Adipocyte (in vitro differentiated cells): Measurements from ENCODE around the gene MBD6.
"Not testable (repeated sequence)": the region's sequence is repeated elsewhere in the genome, so short reads cannot be mapped to it uniquely, and the experiment has no call there.

Experiments
- DNase-seq: peaks from one replicate; pipeline ENCODE4 v3.0.0-alpha.2; 2015; ENCODE audit warnings: low read depth
- H3K27me3 ChIP-seq: replicated peaks from 2 replicates; pipeline ENCODE4 v1.7.0; 2013; ENCODE audit warnings: mild to moderate bottlenecking, low read length, moderate library complexity; ENCODE audit not compliant: control insufficient read depth, insufficient read depth
- H3K36me3 ChIP-seq: 2 replicates; pipeline ENCODE4 v1.7.0; 2013; ENCODE audit warnings: low read length, mild to moderate bottlenecking, moderate library complexity; ENCODE audit not compliant: control insufficient read depth, insufficient read depth, severe bottlenecking
- H3K4me1 ChIP-seq: 2 replicates; pipeline ENCODE4 v1.7.0; 2013; ENCODE audit warnings: mild to moderate bottlenecking, low read length, moderate library complexity; ENCODE audit not compliant: control insufficient read depth, insufficient read depth
- H3K4me3 ChIP-seq: 2 replicates; pipeline ENCODE4 v1.7.0; 2013; ENCODE audit warnings: mild to moderate bottlenecking, low read length, moderate library complexity
- H3K9ac ChIP-seq: 2 replicates; pipeline ENCODE4 v1.7.0; 2013; ENCODE audit warnings: mild to moderate bottlenecking, low read length, moderate library complexity
- H3K9me3 ChIP-seq: 2 replicates; pipeline ENCODE4 v1.7.0; 2013; ENCODE audit warnings: mild to moderate bottlenecking, low read length, moderate library complexity; ENCODE audit not compliant: control insufficient read depth

Gene MBD6

GRCh38 chr12:57511161-57511560 lies 11.5 kb upstream of the MBD6 start:
- H3K27me3 ChIP-seq, result no peaks in the 10 kb centered on the region
- no peaks in the 10 kb centered on the region for H3K4me1 ChIP-seq
- H3K36me3 ChIP-seq, result peaks cover 75% of the 10 kb centered on the region
- no peak overlapping the region for H3K4me3 ChIP-seq
- no peaks in the 10 kb centered on the region for H3K9me3 ChIP-seq
- no peak for DNase-seq
- H3K9ac ChIP-seq, result no peak overlapping the region

GRCh38 chr12:57511588-57512325 lies 10.9 kb upstream of the MBD6 start:
- no peak overlapping the region for H3K9ac ChIP-seq
- H3K4me3 ChIP-seq, result no peak overlapping the region
- no peak for DNase-seq
- no peaks in the 10 kb centered on the region for H3K4me1 ChIP-seq
- no peaks in the 10 kb centered on the region for H3K9me3 ChIP-seq
- H3K36me3 ChIP-seq, result peaks cover 76% of the 10 kb centered on the region
- no peaks in the 10 kb centered on the region for H3K27me3 ChIP-seq

- Histone ChIP-seq H3K36me3 (peaks cover 85% of the 10 kb centered on the region), H3K9ac (no peak overlapping the region), H3K27me3 (no peaks in the 10 kb centered on the region), H3K4me3 (no peak overlapping the region), H3K9me3 (no peaks in the 10 kb centered on the region), H3K4me1 (peaks cover 7% of the 10 kb centered on the region)
- DNase-seq, result no peak
Observed at GRCh38 chr12:57512665-57513064, 10.0 kb upstream of the MBD6 start.

GRCh38 chr12:57513266-57513665 lies 9.4 kb upstream of the MBD6 start:
- no peaks in the 10 kb centered on the region for H3K9me3 ChIP-seq
- DNase-seq, result no peak
- no peaks in the 10 kb centered on the region for H3K27me3 ChIP-seq
- H3K36me3 ChIP-seq, result peaks cover 91% of the 10 kb centered on the region
- no peak overlapping the region for H3K4me3 ChIP-seq
- peaks cover 13% of the 10 kb centered on the region for H3K4me1 ChIP-seq
- H3K9ac ChIP-seq, result no peak overlapping the region

GRCh38 chr12:57513677-57514076 lies 8.9 kb upstream of the MBD6 start:
- Histone ChIP-seq H3K36me3 (peaks cover 90% of the 10 kb centered on the region), H3K4me1 (peaks cover 16% of the 10 kb centered on the region)
- H3K4me3 ChIP-seq, H3K9me3 ChIP-seq, H3K27me3 ChIP-seq, H3K9ac ChIP-seq, DNase-seq: not testable (repeated sequence)

- H3K27me3 ChIP-seq, H3K9me3 ChIP-seq, H3K9ac ChIP-seq, H3K4me3 ChIP-seq, DNase-seq: not testable (repeated sequence)
- H3K4me1 ChIP-seq, result peaks cover 16% of the 10 kb centered on the region
- peaks cover 90% of the 10 kb centered on the region for H3K36me3 ChIP-seq
Observed at GRCh38 chr12:57514246-57514645, 8.4 kb upstream of the MBD6 start.

GRCh38 chr12:57514720-57515407 lies 7.8 kb upstream of the MBD6 start:
- H3K9me3 ChIP-seq, result no peaks in the 10 kb centered on the region
- peaks cover 16% of the 10 kb centered on the region for H3K4me1 ChIP-seq
- peaks cover 85% of the 10 kb centered on the region for H3K36me3 ChIP-seq
- no peak overlapping the region for H3K4me3 ChIP-seq
- no peak overlapping the region for H3K9ac ChIP-seq
- no peaks in the 10 kb centered on the region for H3K27me3 ChIP-seq
- DNase-seq, result no peak

GRCh38 chr12:57515408-57515933 lies 7.2 kb upstream of the MBD6 start:
- no peak overlapping the region for H3K4me3 ChIP-seq
- no peak for DNase-seq
- no peak overlapping the region for H3K9ac ChIP-seq
- H3K4me1 ChIP-seq, result peaks cover 16% of the 10 kb centered on the region
- no peaks in the 10 kb centered on the region for H3K9me3 ChIP-seq
- peaks cover 82% of the 10 kb centered on the region for H3K36me3 ChIP-seq
- no peaks in the 10 kb centered on the region for H3K27me3 ChIP-seq

GRCh38 chr12:57515934-57516541 lies 6.6 kb upstream of the MBD6 start:
- Histone ChIP-seq H3K4me3 (no peak overlapping the region), H3K36me3 (peaks cover 78% of the 10 kb centered on the region), H3K9ac (peak overlapping the region; percentile 7), H3K9me3 (no peaks in the 10 kb centered on the region), H3K4me1 (peaks cover 19% of the 10 kb centered on the region), H3K27me3 (no peaks in the 10 kb centered on the region)
- DNase-seq, result no peak

GRCh38 chr12:57516617-57517153 lies 5.9 kb upstream of the MBD6 start:
- Histone ChIP-seq H3K27me3 (no peaks in the 10 kb centered on the region), H3K9ac (peak overlapping the region; percentile 7), H3K9me3 (no peaks in the 10 kb centered on the region), H3K4me1 (peaks cover 25% of the 10 kb centered on the region), H3K4me3 (peak overlapping the region; percentile 99), H3K36me3 (peaks cover 72% of the 10 kb centered on the region)
- no peak for DNase-seq

GRCh38 chr12:57517187-57517586 lies 5.4 kb upstream of the MBD6 start:
- H3K4me3 ChIP-seq, result peak overlapping the region; percentile 99
- DNase-seq, result peak; percentile 48
- H3K9ac ChIP-seq, result peak overlapping the region; percentile 100
- no peaks in the 10 kb centered on the region for H3K9me3 ChIP-seq
- peaks cover 67% of the 10 kb centered on the region for H3K36me3 ChIP-seq
- H3K4me1 ChIP-seq, result peaks cover 30% of the 10 kb centered on the region
- H3K27me3 ChIP-seq, result no peaks in the 10 kb centered on the region
